ENCODE results near the gene NACC1. TPM values are rescaled to one million over a fixed set of nuclear protein-coding genes. Genes with fewer than 3 reads are reported as not detected.

The NACC1 gene
- total and polyA plus RNA-seq, 2 of the 8 experiments (the other 6 are each of a cell fraction or from before 2014, with no cell fraction given): 234 to 301 TPM

DNA sequence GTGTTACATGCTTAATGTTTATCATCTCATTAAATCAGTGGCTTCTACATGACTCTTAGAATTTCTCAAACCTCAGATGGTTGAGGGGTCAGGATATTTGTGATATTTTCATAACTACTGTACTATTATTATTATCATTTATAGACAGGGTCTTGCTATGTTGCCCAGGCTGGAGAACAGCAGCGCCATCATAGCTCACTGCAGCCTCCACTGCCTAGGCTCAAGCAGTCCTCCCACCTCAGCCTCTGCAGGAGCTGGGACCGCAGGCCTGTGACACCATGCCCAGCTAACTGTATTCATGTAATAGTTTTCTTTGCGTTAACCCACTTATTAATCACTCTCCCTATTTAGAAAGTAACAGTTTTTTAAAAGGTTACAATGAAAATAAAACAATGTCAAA lies 41.6 kb downstream of the NACC1 start:
- Histone ChIP-seq H3K23me2 (ENCODE audit: low read depth, low read length) (peaks cover 15% of the 10 kb centered on the region), H2BK12ac (ENCODE audit: low read depth, low read length) (no peak overlapping the region), H3K18ac (ENCODE audit: extremely low read depth, low read length) (no peak overlapping the region), H2AFZ (ENCODE audit: low read length) (no peak overlapping the region), H3K9ac (replicated peaks in 1 of 4; ENCODE audit: extremely low read depth in 1 of 4, low read depth in 3 of 4, low read length in 3 of 4) (no peak overlapping the region), H3K27ac (ENCODE audit: low read depth, low read length) (no peak overlapping the region), H4K20me1 (replicated peaks in 1 of 2; ENCODE audit: control insufficient read depth in 1 of 2, insufficient read depth in 2 of 2, low read length in 2 of 2) (no peaks in the 10 kb centered on the region), H3K79me2 (ENCODE audit: control insufficient read depth in 1 of 2, insufficient read depth in 2 of 2, low read length in 2 of 2) (peaks cover 0 to 4% of the 10 kb centered on the region in 2 experiments; a peak in 1 of 4 replicates), H4K91ac (replicated peaks; ENCODE audit: insufficient read length, low read length) (no peak overlapping the region), H2BK5ac (ENCODE audit: low read depth, low read length) (no peak overlapping the region), H3K36me3 (ENCODE audit: control insufficient read depth in 2 of 4, insufficient read depth in 4 of 4, low read length in 3 of 4) (no peaks in the 10 kb centered on the region), H4K5ac (ENCODE audit: insufficient read length, low read depth, low read length) (no peak overlapping the region), H3K23ac (ENCODE audit: insufficient read length) (no peak overlapping the region), H3K79me1 (ENCODE audit: low read depth, low read length) (no peaks in the 10 kb centered on the region), H2BK15ac (ENCODE audit: low read length) (0 out of 2 replicates have a peak overlapping the region, but pooled peaks have one; percentile 81), H3K4me2 (ENCODE audit: insufficient read depth in 1 of 2, low read depth in 2 of 2, low read length in 2 of 2) (no peak overlapping the region), H2BK120ac (replicated peaks; ENCODE audit: low read depth, low read length) (no peak overlapping the region), H4K8ac (ENCODE audit: extremely low read depth, insufficient read depth, low read length) (no peak overlapping the region), H3K14ac (ENCODE audit: insufficient read length) (no peak overlapping the region), H3K56ac (replicated peaks; ENCODE audit: insufficient read length, low read depth, low read length) (no peak overlapping the region), H3K4me3 (ENCODE audit: extremely low read depth in 1 of 4, insufficient read depth in 2 of 4, low read depth in 3 of 4, low read length in 4 of 4) (no peak overlapping the region), H3K27me3 (replicated peaks in 1 of 4; ENCODE audit: control insufficient read depth in 3 of 4, extremely low read depth in 1 of 4, insufficient read depth in 3 of 4, low read length in 3 of 4) (no peaks in the 10 kb centered on the region; a peak in 1 of 7 replicates), H2AK5ac (ENCODE audit: low read depth, low read length) (no peak overlapping the region), H3K4me1 (replicated peaks in 1 of 4; ENCODE audit: control insufficient read depth in 3 of 4, insufficient read depth in 4 of 4, low read length in 3 of 4) (peaks cover 7 to 18% (median 14%) of the 10 kb centered on the region in 4 experiments), H3K9me3 (ENCODE audit: insufficient read depth in 2 of 2, low read depth in 1 of 2, low read length in 1 of 2) (no peaks in the 10 kb centered on the region), H2BK20ac (ENCODE audit: low read length) (no peak overlapping the region), H3K4ac (replicated peaks; ENCODE audit: insufficient read length, low read depth, low read length) (no peak overlapping the region)
- DNase-seq (ENCODE audit: low read depth in 1 of 2, low spot score in 2 of 2): no peak
- WGBS, 2 experiments (ENCODE audit: extremely low coverage in 1 of 2, insufficient coverage in 1 of 2, insufficient read length in 1 of 2, insufficient replicate concordance in 2 of 2, low coverage in 1 of 2, low lambda C conversion rate in 2 of 2, missing lambda C conversion rate in 1 of 2): 78% methylated on average over 3 of the region's 3 CpGs; no CpG with 5 or more reads in 1 of the 2 experiments
- no peak for FAIRE-seq
- ChIA-PET CTCF (ENCODE audit: partially characterized antibody) (interaction anchor here (0.7 to 1.2 kb wide), 2 partner anchors 23 to 103 kb away, joined by 3 read pairs; no protein-coding TSS in a partner anchor), POLR2A (ENCODE audit: partially characterized antibody) (interaction anchor here (1.1 to 7.7 kb wide), 3 partner anchors 11 to 24 kb away, joined by 3 to 41 read pairs (median 8); no protein-coding TSS in a partner anchor)
- TF ChIP-seq KDM4A (IDR thresholded peaks at IDR 0.05; ENCODE audit: low read depth, low read length, severe bottlenecking) (no peak), CREB1 (IDR thresholded peaks at IDR 0.05) (no peak), TAF7 (optimal IDR thresholded peaks at IDR 0.05; ENCODE audit: borderline replicate concordance, low read depth, low read length) (no peak), KDM5A (IDR thresholded peaks at IDR 0.05; ENCODE audit: low read length) (no peak), CBX8 (IDR thresholded peaks at IDR 0.05; ENCODE audit: borderline replicate concordance, low read depth, low read length) (no peak)
- TF ChIP-seq, protein P1, sequence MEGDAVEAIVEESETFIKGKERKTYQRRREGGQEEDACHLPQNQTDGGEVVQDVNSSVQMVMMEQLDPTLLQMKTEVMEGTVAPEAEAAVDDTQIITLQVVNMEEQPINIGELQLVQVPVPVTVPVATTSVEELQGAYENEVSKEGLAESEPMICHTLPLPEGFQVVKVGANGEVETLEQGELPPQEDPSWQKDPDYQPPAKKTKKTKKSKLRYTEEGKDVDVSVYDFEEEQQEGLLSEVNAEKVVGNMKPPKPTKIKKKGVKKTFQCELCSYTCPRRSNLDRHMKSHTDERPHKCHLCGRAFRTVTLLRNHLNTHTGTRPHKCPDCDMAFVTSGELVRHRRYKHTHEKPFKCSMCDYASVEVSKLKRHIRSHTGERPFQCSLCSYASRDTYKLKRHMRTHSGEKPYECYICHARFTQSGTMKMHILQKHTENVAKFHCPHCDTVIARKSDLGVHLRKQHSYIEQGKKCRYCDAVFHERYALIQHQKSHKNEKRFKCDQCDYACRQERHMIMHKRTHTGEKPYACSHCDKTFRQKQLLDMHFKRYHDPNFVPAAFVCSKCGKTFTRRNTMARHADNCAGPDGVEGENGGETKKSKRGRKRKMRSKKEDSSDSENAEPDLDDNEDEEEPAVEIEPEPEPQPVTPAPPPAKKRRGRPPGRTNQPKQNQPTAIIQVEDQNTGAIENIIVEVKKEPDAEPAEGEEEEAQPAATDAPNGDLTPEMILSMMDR (IDR thresholded peaks at IDR 0.05; ENCODE audit: control extremely low read depth in 1 of 3, insufficient read depth in 1 of 3, low read depth in 1 of 3, low read length in 3 of 3): no peak

All from H1 (cell line).